GM18520 (cell line): ENCODE data around the gene MIER2.
"Not testable (repeated sequence)": the region's sequence is repeated elsewhere in the genome, so short reads cannot be mapped to it uniquely, and the experiment has no call there.

ENCODE experiments used
- ATAC-seq: cut with Tn5 transposase; IDR thresholded peaks from one replicate; pipeline ENCODE4 v1.9.1; 2021; ENCODE audit not compliant: unreplicated experiment

MIER2 gene

GRCh38 chr19:262125-262524, 82.5 kb downstream of the MIER2 start:
- no peak for ATAC-seq

GRCh38 chr19:256804-257203, 87.8 kb downstream of the MIER2 start:
- not testable (repeated sequence) for ATAC-seq
